WTC11 (cell line): ENCODE measurements around the gene ZFYVE19. TPM values are rescaled to one million over a fixed set of nuclear protein-coding genes. Genes with fewer than 3 reads are reported as not detected.

Source experiments
- CBFB ChIP-seq: sonication (generic); formaldehyde crosslinking; IDR thresholded peaks from 2 replicates; pipeline ENCODE4 v1.8.1; 2022; ENCODE audit warnings: mild to moderate bottlenecking, low read depth, missing genetic modification reagents
- HMGA2 ChIP-seq: fragments of 250-450 bp; sonication (Bioruptor Pico); IDR thresholded peaks from 2 replicates; pipeline ENCODE4 v1.4.0; 2021; ENCODE audit warnings: mild to moderate bottlenecking, moderate library complexity
- JAZF1 ChIP-seq: fragments of 250-450 bp; sonication (Bioruptor Pico); IDR thresholded peaks from 2 replicates; pipeline ENCODE4 v1.9.0; 2021; ENCODE audit warnings: moderate library complexity, mild to moderate bottlenecking, inconsistent platforms
- MYBL2 ChIP-seq: sonication (generic); formaldehyde crosslinking; IDR thresholded peaks from 2 replicates; pipeline ENCODE4 v1.8.1; 2023; ENCODE audit warnings: mild to moderate bottlenecking, moderate library complexity, missing genetic modification reagents
- SOX15 ChIP-seq: fragments of 250-450 bp; sonication (Bioruptor Pico); IDR thresholded peaks from 2 replicates; pipeline ENCODE4 v1.9.0; 2021; ENCODE audit warnings: mild to moderate bottlenecking
- TP53 ChIP-seq: sonication (generic); formaldehyde crosslinking; IDR thresholded peaks from 2 replicates; pipeline ENCODE4 v1.8.1; 2023; ENCODE audit warnings: mild to moderate bottlenecking, missing genetic modification reagents
- total RNA-seq: library from RNA; stranded (reverse); gene quantifications from 3 replicates; pipeline ENCODE4 v1.2.3, GENCODE V29; 2021
- TF ChIP-seq, protein P1 (sequence below): fragments of 250-450 bp; sonication (Bioruptor Pico); IDR thresholded peaks from 2 replicates; pipeline ENCODE4 v1.9.0; 2021; ENCODE audit warnings: mild to moderate bottlenecking, borderline replicate concordance
- TF ChIP-seq, protein P2 (sequence below): sonication (generic); formaldehyde crosslinking; IDR thresholded peaks from 2 replicates; pipeline ENCODE4 v1.8.1; 2023; ENCODE audit warnings: mild to moderate bottlenecking, missing genetic modification reagents, borderline replicate concordance
- TF ChIP-seq, protein P3 (sequence below): sonication (generic); formaldehyde crosslinking; IDR thresholded peaks from 2 replicates; pipeline ENCODE4 v1.8.0; 2022; ENCODE audit warnings: missing genetic modification reagents
- TF ChIP-seq, protein P4 (sequence below): sonication (generic); formaldehyde crosslinking; IDR thresholded peaks from 2 replicates; pipeline ENCODE4 v1.8.1; 2023; ENCODE audit warnings: mild to moderate bottlenecking, missing genetic modification reagents, moderate library complexity
- TF ChIP-seq, protein P5 (sequence below): sonication (generic); formaldehyde crosslinking; conservative IDR thresholded peaks from 2 replicates; pipeline ENCODE4 v1.8.1; 2022; ENCODE audit warnings: mild to moderate bottlenecking, missing genetic modification reagents
- TF ChIP-seq, protein P6 (sequence below): sonication (generic); formaldehyde crosslinking; IDR thresholded peaks from 2 replicates; pipeline ENCODE4 v1.8.0; 2022; ENCODE audit warnings: mild to moderate bottlenecking, missing genetic modification reagents
- TF ChIP-seq, protein P7 (sequence below): fragments of 250-450 bp; sonication (Bioruptor Pico); IDR thresholded peaks from 2 replicates; pipeline ENCODE4 v1.9.0; 2021; ENCODE audit warnings: mild to moderate bottlenecking
- TF ChIP-seq, protein P8 (sequence below): fragments of 250-450 bp; sonication (Bioruptor Pico); conservative IDR thresholded peaks from 2 replicates; pipeline ENCODE4 v1.9.0; 2021; ENCODE audit warnings: mild to moderate bottlenecking
- TF ChIP-seq, protein P9 (sequence below): sonication (generic); formaldehyde crosslinking; IDR thresholded peaks from 2 replicates; pipeline ENCODE4 v1.8.1; 2022; ENCODE audit warnings: low read depth, missing genetic modification reagents, borderline replicate concordance

ZFYVE19 gene
- total RNA-seq, 1 experiment from 2014 or later: 18.9 TPM

DNA sequence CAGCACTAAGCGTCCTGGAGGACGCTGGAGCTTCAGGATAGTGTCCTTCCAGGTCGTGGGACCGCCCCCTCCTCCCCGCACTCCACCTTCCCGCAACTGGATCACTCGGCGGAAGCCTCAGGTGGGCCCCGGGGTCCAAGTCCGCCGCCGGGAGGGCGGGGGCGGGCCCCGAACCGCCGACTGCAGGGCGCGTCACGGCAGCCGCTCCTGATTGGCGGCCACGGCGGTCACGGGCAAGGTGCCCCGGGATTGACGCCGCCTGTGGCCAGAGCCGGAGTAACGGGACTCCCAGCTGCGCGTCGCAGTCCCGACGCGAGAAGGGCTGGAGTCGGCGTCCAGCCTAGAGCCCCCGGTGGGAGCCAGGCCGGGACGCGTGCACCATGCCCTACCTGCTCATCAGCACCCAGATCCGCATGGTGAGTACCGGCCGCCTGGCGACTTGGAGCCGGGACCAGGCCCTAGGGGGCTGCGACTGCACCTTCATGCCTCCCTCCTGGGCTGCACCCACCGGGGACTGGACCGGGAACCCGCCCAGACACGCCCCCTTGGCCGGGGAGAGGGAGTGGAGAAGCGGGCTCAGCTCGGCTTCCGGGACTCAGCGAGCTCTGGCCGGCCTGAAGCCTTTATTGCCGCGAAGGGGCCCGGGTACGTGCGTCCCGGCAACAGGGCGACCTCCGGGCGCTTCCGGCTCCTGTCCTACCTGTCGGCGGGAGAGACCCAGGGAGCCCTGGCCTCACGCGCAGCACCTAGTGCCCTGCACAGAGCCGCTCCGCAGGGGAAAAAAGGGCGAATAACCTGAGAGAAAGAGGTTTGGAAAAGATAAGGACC, 42.9 kb upstream of the ZFYVE19 start, which contains the start of gene GCHFR (continued):
- TF ChIP-seq, protein P1, sequence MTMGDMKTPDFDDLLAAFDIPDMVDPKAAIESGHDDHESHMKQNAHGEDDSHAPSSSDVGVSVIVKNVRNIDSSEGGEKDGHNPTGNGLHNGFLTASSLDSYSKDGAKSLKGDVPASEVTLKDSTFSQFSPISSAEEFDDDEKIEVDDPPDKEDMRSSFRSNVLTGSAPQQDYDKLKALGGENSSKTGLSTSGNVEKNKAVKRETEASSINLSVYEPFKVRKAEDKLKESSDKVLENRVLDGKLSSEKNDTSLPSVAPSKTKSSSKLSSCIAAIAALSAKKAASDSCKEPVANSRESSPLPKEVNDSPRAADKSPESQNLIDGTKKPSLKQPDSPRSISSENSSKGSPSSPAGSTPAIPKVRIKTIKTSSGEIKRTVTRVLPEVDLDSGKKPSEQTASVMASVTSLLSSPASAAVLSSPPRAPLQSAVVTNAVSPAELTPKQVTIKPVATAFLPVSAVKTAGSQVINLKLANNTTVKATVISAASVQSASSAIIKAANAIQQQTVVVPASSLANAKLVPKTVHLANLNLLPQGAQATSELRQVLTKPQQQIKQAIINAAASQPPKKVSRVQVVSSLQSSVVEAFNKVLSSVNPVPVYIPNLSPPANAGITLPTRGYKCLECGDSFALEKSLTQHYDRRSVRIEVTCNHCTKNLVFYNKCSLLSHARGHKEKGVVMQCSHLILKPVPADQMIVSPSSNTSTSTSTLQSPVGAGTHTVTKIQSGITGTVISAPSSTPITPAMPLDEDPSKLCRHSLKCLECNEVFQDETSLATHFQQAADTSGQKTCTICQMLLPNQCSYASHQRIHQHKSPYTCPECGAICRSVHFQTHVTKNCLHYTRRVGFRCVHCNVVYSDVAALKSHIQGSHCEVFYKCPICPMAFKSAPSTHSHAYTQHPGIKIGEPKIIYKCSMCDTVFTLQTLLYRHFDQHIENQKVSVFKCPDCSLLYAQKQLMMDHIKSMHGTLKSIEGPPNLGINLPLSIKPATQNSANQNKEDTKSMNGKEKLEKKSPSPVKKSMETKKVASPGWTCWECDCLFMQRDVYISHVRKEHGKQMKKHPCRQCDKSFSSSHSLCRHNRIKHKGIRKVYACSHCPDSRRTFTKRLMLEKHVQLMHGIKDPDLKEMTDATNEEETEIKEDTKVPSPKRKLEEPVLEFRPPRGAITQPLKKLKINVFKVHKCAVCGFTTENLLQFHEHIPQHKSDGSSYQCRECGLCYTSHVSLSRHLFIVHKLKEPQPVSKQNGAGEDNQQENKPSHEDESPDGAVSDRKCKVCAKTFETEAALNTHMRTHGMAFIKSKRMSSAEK (CRISPR knock-in tag): no peak
- TF ChIP-seq, protein P2, sequence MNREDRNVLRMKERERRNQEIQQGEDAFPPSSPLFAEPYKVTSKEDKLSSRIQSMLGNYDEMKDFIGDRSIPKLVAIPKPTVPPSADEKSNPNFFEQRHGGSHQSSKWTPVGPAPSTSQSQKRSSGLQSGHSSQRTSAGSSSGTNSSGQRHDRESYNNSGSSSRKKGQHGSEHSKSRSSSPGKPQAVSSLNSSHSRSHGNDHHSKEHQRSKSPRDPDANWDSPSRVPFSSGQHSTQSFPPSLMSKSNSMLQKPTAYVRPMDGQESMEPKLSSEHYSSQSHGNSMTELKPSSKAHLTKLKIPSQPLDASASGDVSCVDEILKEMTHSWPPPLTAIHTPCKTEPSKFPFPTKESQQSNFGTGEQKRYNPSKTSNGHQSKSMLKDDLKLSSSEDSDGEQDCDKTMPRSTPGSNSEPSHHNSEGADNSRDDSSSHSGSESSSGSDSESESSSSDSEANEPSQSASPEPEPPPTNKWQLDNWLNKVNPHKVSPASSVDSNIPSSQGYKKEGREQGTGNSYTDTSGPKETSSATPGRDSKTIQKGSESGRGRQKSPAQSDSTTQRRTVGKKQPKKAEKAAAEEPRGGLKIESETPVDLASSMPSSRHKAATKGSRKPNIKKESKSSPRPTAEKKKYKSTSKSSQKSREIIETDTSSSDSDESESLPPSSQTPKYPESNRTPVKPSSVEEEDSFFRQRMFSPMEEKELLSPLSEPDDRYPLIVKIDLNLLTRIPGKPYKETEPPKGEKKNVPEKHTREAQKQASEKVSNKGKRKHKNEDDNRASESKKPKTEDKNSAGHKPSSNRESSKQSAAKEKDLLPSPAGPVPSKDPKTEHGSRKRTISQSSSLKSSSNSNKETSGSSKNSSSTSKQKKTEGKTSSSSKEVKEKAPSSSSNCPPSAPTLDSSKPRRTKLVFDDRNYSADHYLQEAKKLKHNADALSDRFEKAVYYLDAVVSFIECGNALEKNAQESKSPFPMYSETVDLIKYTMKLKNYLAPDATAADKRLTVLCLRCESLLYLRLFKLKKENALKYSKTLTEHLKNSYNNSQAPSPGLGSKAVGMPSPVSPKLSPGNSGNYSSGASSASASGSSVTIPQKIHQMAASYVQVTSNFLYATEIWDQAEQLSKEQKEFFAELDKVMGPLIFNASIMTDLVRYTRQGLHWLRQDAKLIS (CRISPR knock-in tag): peak; percentile 60; the same call in 1 of the 2 replicates
- TF ChIP-seq, protein P3, sequence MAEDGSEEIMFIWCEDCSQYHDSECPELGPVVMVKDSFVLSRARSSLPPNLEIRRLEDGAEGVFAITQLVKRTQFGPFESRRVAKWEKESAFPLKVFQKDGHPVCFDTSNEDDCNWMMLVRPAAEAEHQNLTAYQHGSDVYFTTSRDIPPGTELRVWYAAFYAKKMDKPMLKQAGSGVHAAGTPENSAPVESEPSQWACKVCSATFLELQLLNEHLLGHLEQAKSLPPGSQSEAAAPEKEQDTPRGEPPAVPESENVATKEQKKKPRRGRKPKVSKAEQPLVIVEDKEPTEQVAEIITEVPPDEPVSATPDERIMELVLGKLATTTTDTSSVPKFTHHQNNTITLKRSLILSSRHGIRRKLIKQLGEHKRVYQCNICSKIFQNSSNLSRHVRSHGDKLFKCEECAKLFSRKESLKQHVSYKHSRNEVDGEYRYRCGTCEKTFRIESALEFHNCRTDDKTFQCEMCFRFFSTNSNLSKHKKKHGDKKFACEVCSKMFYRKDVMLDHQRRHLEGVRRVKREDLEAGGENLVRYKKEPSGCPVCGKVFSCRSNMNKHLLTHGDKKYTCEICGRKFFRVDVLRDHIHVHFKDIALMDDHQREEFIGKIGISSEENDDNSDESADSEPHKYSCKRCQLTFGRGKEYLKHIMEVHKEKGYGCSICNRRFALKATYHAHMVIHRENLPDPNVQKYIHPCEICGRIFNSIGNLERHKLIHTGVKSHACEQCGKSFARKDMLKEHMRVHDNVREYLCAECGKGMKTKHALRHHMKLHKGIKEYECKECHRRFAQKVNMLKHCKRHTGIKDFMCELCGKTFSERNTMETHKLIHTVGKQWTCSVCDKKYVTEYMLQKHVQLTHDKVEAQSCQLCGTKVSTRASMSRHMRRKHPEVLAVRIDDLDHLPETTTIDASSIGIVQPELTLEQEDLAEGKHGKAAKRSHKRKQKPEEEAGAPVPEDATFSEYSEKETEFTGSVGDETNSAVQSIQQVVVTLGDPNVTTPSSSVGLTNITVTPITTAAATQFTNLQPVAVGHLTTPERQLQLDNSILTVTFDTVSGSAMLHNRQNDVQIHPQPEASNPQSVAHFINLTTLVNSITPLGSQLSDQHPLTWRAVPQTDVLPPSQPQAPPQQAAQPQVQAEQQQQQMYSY (CRISPR knock-in tag): no peak
- TF ChIP-seq, protein P4, sequence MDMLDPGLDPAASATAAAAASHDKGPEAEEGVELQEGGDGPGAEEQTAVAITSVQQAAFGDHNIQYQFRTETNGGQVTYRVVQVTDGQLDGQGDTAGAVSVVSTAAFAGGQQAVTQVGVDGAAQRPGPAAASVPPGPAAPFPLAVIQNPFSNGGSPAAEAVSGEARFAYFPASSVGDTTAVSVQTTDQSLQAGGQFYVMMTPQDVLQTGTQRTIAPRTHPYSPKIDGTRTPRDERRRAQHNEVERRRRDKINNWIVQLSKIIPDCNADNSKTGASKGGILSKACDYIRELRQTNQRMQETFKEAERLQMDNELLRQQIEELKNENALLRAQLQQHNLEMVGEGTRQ (CRISPR knock-in tag): peak; percentile 55; the same call in 1 of the 2 replicates
- TF ChIP-seq, protein P5, sequence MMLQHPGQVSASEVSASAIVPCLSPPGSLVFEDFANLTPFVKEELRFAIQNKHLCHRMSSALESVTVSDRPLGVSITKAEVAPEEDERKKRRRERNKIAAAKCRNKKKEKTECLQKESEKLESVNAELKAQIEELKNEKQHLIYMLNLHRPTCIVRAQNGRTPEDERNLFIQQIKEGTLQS (CRISPR knock-in tag): no peak
- TF ChIP-seq, protein P6, sequence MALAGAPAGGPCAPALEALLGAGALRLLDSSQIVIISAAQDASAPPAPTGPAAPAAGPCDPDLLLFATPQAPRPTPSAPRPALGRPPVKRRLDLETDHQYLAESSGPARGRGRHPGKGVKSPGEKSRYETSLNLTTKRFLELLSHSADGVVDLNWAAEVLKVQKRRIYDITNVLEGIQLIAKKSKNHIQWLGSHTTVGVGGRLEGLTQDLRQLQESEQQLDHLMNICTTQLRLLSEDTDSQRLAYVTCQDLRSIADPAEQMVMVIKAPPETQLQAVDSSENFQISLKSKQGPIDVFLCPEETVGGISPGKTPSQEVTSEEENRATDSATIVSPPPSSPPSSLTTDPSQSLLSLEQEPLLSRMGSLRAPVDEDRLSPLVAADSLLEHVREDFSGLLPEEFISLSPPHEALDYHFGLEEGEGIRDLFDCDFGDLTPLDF: no peak
- no peak for TF ChIP-seq CBFB (CRISPR knock-in tag)
- no peak for TF ChIP-seq SOX15 (CRISPR knock-in tag)
- TF ChIP-seq JAZF1: no peak
- no peak for TF ChIP-seq HMGA2 (CRISPR knock-in tag)
- TF ChIP-seq TP53: peak; percentile 74
- no peak for TF ChIP-seq MYBL2 (CRISPR knock-in tag)
- TF ChIP-seq, protein P7, sequence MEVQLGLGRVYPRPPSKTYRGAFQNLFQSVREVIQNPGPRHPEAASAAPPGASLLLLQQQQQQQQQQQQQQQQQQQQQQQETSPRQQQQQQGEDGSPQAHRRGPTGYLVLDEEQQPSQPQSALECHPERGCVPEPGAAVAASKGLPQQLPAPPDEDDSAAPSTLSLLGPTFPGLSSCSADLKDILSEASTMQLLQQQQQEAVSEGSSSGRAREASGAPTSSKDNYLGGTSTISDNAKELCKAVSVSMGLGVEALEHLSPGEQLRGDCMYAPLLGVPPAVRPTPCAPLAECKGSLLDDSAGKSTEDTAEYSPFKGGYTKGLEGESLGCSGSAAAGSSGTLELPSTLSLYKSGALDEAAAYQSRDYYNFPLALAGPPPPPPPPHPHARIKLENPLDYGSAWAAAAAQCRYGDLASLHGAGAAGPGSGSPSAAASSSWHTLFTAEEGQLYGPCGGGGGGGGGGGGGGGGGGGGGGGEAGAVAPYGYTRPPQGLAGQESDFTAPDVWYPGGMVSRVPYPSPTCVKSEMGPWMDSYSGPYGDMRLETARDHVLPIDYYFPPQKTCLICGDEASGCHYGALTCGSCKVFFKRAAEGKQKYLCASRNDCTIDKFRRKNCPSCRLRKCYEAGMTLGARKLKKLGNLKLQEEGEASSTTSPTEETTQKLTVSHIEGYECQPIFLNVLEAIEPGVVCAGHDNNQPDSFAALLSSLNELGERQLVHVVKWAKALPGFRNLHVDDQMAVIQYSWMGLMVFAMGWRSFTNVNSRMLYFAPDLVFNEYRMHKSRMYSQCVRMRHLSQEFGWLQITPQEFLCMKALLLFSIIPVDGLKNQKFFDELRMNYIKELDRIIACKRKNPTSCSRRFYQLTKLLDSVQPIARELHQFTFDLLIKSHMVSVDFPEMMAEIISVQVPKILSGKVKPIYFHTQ: no peak
- TF ChIP-seq, protein P8, sequence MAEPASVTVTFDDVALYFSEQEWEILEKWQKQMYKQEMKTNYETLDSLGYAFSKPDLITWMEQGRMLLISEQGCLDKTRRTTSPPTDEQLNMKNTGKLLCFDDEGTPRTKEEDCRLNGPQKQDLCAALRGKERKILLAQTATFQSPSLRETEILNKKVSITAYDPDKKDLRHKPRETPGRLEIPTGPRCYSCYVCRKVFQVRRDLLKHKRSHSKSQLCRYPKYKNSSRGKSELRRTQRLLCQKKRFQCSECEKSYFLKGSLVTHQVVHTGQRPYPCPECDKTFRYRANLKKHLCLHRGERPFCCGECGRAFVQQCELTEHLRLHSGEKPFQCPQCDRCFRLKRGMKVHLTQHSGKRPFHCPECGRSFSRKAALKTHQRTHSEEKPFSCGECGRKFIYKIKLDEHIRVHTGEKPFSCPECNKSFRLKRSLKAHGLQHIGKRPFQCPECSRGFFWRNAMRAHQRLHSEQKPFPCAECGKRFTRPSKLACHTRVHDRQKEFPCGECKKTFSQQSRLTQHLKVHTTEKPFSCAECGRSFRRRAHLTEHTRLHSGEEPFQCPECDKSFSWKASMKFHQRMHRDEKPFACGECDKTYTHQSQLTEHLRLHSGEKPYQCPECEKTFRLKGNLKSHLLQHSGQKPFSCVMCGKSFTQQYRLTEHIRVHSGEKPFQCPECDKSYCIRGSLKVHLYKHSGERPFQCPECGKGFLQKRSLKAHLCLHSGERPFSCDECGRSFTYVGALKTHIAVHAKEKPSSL (CRISPR knock-in tag): no peak
- TF ChIP-seq, protein P9, sequence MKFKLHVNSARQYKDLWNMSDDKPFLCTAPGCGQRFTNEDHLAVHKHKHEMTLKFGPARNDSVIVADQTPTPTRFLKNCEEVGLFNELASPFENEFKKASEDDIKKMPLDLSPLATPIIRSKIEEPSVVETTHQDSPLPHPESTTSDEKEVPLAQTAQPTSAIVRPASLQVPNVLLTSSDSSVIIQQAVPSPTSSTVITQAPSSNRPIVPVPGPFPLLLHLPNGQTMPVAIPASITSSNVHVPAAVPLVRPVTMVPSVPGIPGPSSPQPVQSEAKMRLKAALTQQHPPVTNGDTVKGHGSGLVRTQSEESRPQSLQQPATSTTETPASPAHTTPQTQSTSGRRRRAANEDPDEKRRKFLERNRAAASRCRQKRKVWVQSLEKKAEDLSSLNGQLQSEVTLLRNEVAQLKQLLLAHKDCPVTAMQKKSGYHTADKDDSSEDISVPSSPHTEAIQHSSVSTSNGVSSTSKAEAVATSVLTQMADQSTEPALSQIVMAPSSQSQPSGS (CRISPR knock-in tag): no peak
